GM11168 (cell line): ENCODE results near the gene IP6K2.

Source experiments
- in situ Hi-C: fragments of 300-500 bp; cut with MboI; formaldehyde crosslinking; loops from one replicate; pipeline ENCODE4 v1.12.0; 2022; ENCODE audit warnings: low sequenced_read_pairs; ENCODE audit not compliant: unreplicated experiment

The IP6K2 gene

DNA sequence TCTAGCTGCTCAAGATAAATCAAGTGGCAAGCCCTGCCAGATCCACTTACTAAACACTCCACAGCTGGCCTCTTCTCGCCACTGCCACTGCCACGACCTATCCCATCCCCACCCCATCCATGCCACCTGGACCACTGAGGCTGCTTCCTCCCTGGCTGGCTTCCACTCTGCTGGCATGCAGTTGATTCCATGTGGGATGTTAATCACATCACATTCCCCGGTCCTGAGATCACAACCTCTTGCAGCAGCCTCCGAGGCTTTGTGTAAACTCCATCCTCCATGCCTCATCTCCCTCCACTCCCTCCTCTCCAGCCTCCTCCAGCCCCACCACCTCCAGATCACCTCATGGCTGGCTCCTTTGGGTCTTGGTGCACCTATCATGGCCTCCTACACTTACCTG, 39.0 kb downstream of the IP6K2 start:
- in situ Hi-C loops, result no loop called here

- in situ Hi-C loops, result no loop called here
Observed at GRCh38 chr3:48674505-48674904, 42.5 kb downstream of the IP6K2 start.

GRCh38 chr3:48672522-48672921, 44.5 kb downstream of the IP6K2 start:
- in situ Hi-C loops, result no loop called here

DNA sequence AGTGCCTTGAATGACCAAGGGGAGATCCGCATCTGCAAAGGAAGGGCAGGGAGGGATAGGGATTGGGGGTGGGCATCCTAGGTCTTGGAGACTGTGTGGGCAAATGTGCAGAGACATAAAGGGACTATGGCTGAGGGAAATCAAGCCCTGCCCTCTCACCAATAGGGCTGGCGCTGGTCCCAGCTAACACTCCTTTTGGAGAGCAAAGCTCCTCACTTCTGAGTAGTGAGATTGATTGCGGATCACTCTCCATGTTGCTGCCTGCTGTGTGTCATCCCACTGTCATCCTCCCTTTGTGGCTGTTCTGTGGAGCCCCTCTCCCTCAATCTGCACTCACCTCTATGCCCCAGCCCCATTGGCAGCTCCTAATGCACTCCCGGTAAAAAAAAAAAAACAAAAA, 52.1 kb downstream of the IP6K2 start:
- in situ Hi-C loops, result no loop called here

- in situ Hi-C loops, result no loop called here
Observed at GRCh38 chr3:48664313-48664644, 52.7 kb downstream of the IP6K2 start.

- in situ Hi-C loops, result no loop called here
Observed at GRCh38 chr3:48663489-48664312, 53.3 kb downstream of the IP6K2 start.

GRCh38 chr3:48662753-48663488, 54.1 kb downstream of the IP6K2 start, which contains the start of gene CELSR3:
CELSR3 (minus strand) TSS chr3:48662886; CDS start chr3:48662634, 252 bp downstream.
- in situ Hi-C loops, result no loop called here

GRCh38 chr3:48662145-48662752, 54.8 kb downstream of the IP6K2 start:
- in situ Hi-C loops, result no loop called here

DNA sequence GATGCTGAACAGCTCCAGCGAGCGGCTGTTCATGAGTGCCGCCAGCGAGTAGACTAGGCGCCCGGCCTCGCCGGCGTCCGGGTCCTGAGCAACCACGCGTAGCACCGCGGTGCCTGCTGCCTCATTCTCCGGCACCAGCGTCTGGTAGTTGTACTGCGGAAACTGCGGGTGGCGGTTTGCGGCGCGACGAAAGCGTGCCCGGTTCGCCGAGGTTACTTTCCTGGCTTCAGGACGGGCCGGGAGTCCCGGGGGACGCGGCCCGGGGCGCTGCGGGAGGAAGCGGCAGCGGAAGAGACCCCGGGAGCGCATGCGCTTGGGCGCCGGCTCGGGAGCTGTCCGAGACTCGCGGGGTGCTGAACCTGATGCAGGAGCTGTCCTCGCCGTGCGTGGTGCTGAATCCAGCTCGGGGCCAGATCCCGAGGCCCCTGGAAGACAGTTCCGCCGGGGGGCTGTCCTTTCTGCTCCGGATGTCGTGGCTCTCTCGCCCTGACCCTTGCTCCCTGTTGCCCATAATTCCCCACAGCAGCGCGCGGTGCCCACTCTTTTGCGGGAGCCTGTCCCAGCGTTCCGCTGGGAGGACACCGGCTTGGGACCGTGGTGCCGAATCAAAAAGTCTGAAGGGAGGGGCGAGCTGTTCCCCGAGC, 55.4 kb downstream of the IP6K2 start:
- in situ Hi-C loops, result no loop called here

DNA sequence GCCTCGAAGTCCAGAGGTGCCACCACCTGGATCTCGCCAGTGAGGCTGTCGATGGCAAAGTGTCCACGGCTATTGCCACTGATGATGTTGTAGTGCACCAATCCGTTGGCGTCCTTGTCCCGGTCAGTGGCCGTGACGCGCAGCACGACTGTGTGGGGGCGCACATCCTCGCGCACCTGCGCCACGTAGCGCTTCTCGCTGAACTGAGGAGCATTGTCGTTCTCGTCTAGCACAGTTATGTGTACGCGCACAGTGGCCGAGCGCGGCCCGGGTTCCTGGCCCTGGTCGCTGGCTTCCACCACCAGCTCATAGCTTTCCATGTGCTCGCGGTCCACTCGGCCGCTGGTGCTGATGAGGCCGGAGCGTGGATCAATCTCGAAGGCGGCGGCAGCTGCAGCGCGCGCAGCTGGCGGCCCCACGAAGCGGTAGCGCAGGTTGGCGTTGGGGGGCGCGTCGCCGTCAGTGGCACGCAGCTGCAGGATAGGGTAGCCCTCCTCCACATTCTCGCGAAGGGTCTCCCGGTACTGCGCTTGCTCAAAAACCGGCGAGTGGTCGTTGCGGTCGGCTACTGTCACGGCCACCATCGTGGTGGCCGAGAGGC, 56.1 kb downstream of the IP6K2 start:
- in situ Hi-C loops, result no loop called here

DNA sequence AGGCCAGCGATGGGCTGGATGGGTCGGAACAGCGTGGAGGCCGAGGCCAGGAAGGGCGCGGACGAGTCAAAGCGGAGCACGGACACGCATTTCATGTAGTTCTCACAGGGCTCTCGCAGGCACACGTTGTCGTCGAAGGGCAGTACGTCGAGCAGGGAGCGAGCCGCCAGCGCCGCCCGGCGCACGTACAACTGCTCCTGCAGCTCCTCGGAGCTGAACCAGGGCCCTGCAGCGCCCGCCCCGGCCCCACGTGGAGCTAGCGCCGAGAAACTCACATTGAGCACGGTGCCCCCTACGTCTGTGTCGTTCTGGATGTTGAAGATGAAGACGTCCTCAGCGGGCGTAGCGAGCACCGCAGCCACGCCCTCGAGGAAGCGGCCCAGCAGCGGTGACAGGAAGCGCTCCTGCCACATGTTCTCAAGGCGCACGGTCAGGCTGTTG, 60.2 kb downstream of the IP6K2 start:
- in situ Hi-C loops, result no loop called here

GRCh38 chr3:48656061-48656840, 60.8 kb downstream of the IP6K2 start:
- in situ Hi-C loops, result no loop called here

- in situ Hi-C loops, result no loop called here
Observed at GRCh38 chr3:48655606-48656005, 61.4 kb downstream of the IP6K2 start.

GRCh38 chr3:48655063-48655462, 62.0 kb downstream of the IP6K2 start:
- in situ Hi-C loops, result no loop called here

- in situ Hi-C loops, result no loop called here
Observed at GRCh38 chr3:48652923-48653715, 63.9 kb downstream of the IP6K2 start.

DNA sequence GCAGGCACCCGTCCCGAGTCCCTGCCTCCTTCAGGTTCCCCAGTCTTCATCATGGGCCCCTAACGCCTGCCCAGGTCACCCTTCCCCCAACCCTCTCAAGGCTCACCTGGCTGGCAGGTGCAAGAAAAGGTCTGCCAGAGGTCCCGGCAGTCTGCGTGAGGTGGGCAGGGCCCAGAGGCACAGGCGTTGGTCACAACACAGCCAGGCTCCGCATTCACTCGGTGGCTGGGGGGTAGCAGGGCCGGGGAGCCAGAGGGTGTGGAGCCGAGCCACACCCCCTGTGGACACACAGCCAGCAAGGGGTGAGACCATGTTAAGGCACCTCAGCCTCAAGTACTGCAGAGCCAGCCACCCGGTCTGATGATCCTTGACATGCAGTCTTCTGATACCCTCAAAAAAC, 65.2 kb downstream of the IP6K2 start:
- in situ Hi-C loops, result no loop called here

GRCh38 chr3:48650723-48651122, 66.3 kb downstream of the IP6K2 start:
- in situ Hi-C loops, result no loop called here

DNA sequence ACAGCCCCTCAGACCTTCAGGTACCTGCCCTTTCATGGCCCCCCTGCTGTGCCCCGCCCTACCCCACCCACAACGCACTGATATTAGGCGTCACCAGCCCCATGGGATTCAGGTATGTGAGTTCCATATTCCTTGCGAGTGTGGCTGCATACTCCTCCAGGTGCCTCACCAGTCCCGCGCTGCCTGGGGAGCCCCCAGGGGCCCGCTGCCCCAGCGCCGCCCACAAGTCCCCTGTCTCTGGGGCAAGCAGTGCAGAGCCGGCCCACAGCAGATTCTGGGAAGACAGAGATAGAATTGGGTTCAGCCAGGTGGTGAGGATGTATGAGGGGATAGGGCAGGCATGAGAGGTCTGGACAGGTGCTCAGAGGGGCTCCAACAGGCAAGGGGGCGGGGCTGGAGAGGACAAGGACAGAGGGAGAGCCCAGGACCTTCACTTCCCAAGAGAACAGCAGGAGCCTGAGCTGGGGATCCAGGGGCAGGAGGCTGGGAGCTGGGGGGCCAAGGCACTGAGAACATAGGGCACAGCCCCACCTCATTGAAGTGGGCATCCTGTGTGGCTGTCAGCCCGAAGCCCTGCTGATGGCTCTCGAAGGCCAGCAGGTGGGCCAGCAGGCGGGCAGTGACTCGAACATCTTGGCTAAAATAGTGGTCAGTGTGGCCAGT, 68.7 kb downstream of the IP6K2 start:
- in situ Hi-C loops, result no loop called here
